ENCODE data around the gene ST3GAL6.
"Not testable (repeated sequence)": the region's sequence is repeated elsewhere in the genome, so short reads cannot be mapped to it uniquely, and the experiment has no call there.

The ST3GAL6 gene

GRCh38 chr3:98799479-98799878, 36.3 kb downstream of the ST3GAL6 start:
- DNase-seq (ENCODE audit: extremely low read depth in 1 of 2, low read depth in 1 of 2), result no peak

- no peak for DNase-seq (ENCODE audit: extremely low read depth in 1 of 2, low read depth in 1 of 2)
Observed at GRCh38 chr3:98800401-98800800, 37.3 kb downstream of the ST3GAL6 start.

GRCh38 chr3:98801043-98801747, 38.1 kb downstream of the ST3GAL6 start:
- DNase-seq (ENCODE audit: extremely low read depth in 1 of 2, low read depth in 1 of 2), result no peak

DNA sequence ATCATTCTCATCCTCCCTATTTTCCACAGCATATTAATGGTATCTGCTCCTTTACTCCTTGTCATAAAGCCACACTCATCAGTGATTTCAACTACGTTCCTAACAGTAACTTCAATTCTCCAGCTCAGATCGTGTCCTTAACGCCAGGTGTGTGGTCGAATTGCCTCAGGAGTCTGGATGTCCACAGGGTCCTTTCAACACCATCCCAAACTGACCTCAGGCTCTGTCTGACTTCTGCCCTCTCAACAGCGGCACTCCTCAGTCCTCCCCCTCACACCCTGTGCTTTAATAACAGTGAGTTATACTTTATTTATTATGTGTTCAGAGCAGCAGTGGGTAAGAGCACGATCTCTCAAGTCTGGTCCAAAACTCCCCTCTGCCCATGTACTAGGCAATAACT, 42.4 kb downstream of the ST3GAL6 start:
- DNase-seq (ENCODE audit: extremely low read depth in 1 of 2, low read depth in 1 of 2), result no peak

GRCh38 chr3:98806521-98806920, 43.4 kb downstream of the ST3GAL6 start:
- no peak for DNase-seq (ENCODE audit: extremely low read depth in 1 of 2, low read depth in 1 of 2)

GRCh38 chr3:98807011-98807410, 43.9 kb downstream of the ST3GAL6 start:
- no peak for DNase-seq (ENCODE audit: extremely low read depth in 1 of 2, low read depth in 1 of 2)

GRCh38 chr3:98807561-98807960, 44.4 kb downstream of the ST3GAL6 start:
- no peak for DNase-seq (ENCODE audit: extremely low read depth in 1 of 2, low read depth in 1 of 2)

DNA sequence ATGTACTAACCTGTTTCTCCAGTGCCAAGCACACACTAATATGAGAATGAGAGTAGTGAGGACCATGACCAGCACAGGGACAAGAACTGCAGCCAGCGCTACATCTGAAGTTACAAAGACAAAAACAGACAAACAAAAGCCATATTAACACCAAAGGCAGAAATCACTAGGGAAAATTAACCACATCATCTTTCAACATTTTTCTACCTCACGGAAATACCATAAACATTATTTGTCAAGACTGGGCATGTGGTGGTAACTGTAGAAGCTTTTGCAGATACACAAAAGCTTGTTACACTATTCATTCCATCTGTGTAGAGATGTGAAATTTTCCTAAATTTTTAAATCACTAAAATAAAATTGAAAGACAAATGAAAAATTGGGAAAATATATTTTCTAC, 44.9 kb downstream of the ST3GAL6 start:
- DNase-seq (ENCODE audit: extremely low read depth in 1 of 2, low read depth in 1 of 2), result no peak

- DNase-seq (ENCODE audit: extremely low read depth in 1 of 2, low read depth in 1 of 2), result no peak
Observed at GRCh38 chr3:98809557-98809956, 46.4 kb downstream of the ST3GAL6 start.

DNA sequence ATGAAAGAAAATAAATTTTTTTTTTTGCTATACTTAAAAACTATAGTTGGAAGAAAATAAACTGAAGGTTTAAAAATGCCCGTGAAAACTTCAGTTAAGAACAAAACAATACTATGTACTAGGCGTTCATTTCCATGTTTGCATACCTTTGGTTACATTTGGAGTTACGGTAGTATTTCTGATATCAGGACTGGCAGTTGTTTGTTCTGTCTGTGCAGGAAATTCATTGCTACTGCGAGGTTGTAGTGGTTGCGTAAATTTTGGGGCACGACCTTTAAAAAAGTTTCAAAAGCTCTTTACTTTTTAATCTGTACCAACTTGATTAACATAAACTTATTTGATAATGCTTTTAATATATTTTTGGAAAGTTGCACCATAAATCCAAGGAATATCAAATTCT, 47.9 kb downstream of the ST3GAL6 start:
- DNase-seq (ENCODE audit: extremely low read depth in 1 of 2, low read depth in 1 of 2), result no peak

DNA sequence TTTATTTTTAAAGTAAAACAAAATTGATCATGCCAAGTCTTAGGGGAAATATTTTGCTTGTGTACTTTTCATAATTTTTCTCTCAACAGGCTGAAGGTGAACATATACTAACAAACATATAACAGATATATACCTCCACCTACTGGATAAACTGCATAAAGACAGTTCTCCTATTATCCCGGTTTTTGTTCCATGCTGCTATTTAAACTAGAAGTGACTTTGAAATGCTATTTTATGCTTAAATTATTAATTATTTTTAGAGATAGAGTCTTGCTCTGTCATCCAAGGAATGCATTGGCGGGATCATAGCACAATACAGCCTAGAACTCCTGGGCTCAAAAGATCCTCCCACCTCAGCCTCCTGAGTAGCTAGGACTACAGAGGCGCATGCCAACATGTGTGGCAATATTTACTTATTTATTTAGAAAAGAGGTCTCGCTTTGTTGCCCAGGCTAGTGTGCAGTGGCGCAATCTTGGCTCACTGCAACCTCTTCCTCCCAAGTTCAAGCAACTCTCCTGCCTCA, 49.8 kb downstream of the ST3GAL6 start:
- DNase-seq (ENCODE audit: extremely low read depth in 1 of 2, low read depth in 1 of 2), result no peak

DNA sequence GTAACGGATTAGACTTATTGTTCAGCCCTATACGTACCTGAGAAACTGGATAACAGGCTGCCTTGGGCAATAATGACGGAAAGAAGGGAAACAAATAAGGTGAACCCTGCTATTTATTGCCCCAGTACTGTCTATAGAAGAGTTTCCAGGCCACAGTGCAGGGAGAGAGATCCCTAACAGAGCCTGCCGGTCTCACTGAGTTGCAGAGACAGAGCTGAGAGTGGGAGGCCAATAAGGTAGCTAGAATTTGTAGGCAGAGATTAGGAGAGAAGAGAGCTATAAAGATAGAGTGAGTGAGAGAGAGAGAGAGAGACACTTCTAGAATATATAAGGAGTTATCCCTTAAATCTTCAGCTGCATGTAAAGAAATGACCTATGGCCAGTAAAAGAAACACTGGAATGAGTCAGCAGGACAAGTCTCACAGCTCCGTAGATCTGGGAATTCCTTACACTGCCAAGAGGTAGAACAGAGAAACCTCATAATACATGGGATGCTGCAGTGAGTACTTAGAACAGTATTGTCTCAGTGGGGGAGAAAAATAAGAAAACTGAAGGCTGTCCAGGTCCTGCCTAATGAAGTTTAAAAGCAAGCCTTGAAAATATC, 51.8 kb downstream of the ST3GAL6 start:
- no peak for DNase-seq (ENCODE audit: extremely low read depth in 1 of 2, low read depth in 1 of 2)

DNA sequence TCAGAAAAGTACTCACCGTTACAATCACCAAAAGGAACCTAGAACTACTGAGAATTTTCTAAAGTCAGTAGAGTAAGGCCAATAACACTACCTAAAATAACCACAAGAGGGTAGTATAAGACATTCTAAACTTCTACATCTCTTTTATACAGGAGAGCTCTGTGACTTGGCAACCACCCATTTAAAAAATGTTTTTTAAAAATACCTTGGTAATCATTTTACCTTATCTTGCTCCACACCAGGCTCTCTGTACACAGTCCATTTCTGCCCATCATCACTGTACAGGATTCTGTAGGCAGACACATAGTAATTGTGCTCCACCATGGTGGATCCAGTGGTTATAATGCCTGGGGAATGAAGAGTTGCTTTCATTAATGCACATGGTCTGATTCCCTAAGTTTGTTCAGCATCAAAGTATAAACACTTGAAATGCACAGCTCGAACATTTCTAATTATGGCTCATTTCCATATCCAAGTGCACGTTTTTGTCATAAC, 54.5 kb downstream of the ST3GAL6 start:
- DNase-seq (ENCODE audit: extremely low read depth in 1 of 2, low read depth in 1 of 2), result no peak

GRCh38 chr3:98821063-98821462, 57.9 kb downstream of the ST3GAL6 start:
- DNase-seq (ENCODE audit: extremely low read depth in 1 of 2, low read depth in 1 of 2), result no peak

GRCh38 chr3:98823791-98824190, 60.7 kb downstream of the ST3GAL6 start:
- DNase-seq (ENCODE audit: extremely low read depth in 1 of 2, low read depth in 1 of 2), result no peak

GRCh38 chr3:98824256-98824655, 61.1 kb downstream of the ST3GAL6 start:
- DNase-seq (ENCODE audit: extremely low read depth in 1 of 2, low read depth in 1 of 2), result no peak

DNA sequence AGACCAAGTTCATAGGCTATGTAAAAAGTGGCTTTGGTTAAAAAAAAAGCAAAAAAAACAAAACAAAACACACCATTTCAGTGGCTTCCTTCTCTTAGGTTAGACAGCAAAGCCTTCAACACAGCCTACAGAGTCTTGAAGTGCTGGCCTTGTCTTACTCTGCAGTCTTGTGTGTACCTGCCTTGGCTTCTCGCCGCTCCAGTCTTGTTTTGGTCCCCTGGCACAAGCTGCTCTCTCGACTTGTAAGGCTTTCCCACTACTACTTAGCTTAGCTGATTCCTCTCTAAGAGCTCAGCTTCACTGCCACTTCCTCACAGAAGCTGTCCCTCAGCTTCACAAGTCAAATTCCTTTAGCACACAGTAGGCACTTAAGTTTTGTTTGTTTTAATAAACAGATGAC, 63.0 kb downstream of the ST3GAL6 start:
- no peak for DNase-seq (ENCODE audit: extremely low read depth in 1 of 2, low read depth in 1 of 2)

DNA sequence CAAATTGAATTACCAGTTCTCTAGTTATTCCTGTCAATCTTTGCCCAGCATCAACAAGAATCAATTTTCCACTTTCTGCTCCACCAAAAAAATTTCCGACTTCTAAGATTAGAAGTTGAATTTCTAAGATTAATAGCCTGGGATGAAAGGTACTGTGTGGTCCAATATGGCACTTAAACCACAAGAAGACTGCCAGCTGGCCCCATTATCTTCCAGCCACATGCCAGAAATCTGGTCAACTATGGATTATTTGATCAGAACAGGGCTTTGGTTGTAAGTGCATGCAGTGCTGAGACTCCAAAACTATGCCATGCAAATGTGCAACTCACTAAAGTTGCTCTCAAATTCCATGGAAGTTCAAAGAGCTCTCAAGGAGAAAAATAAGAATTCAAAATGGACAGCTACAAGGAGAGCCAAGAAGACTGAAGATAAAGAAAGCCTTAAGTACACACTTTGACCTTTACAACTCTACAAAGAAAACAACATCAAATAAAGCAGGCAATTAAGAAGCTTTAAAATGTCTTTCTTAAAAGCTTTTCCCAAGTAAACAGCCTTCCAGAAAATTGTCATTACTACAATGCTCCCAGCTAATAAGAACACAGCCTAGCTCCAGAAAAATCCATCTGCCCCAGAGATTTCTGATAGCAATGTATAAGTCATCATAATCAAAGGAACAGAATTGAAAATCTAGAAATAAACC, 64.2 kb downstream of the ST3GAL6 start:
- no peak for DNase-seq (ENCODE audit: extremely low read depth in 1 of 2, low read depth in 1 of 2)

DNA sequence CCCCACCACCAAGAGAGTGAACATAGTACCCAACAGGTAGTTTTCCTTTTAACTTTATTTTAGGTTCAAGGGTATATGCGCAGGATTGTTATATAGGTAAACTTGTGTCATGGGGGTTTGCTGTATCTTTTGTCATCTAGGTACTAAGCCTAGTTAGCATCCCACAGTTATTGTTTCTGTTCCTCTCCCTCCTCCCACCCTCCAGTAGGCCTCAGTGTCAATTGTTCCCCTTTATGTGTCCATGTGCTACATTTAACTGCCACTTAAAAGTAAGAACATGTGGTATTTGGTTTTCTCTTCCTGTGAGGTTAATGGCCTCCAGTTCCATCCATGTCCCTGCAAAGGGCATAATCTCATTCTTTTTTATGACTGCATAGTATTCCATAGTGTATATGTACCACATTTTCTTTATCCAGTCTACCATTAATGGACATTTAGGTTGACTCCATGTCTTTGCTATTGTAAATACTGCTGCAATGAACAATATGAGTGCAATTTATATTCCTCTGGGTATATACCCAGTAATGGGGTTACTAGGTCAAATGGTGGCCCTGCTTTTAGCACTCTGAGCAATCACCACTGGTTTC, 66.2 kb downstream of the ST3GAL6 start:
- DNase-seq (ENCODE audit: extremely low read depth in 1 of 2, low read depth in 1 of 2), result no peak

- not testable (repeated sequence) for DNase-seq (ENCODE audit: extremely low read depth in 1 of 2, low read depth in 1 of 2)
Observed at GRCh38 chr3:98831060-98831459, 67.9 kb downstream of the ST3GAL6 start.

GRCh38 chr3:98839846-98840245, 76.7 kb downstream of the ST3GAL6 start:
- no peak for DNase-seq (ENCODE audit: extremely low read depth in 1 of 2, low read depth in 1 of 2)
